ENCODE data around the gene RAP1B.
"Not testable (repeated sequence)": the region's sequence is repeated elsewhere in the genome, so short reads cannot be mapped to it uniquely, and the experiment has no call there.

Gene RAP1B

DNA sequence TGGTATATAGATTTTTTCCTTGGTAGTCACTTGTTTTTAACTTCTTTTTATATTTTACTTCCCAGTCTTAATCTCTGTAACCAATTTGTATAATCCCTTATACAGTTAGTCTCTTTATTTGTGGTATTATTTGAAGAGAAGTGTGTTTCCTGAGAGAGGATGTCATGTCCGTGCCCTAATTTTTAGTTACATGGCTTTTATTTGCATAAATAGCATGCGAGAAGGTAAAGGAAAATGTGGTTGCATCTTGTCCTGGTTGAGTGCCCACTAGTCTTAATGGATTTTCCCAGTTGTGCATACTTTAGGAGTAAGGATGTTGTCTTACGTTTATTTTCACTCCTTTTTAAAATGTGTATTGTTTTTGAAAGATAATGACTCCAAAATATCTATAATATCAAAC is 27.5 kb downstream of the RAP1B start:
- no peak for DNase-seq

DNA sequence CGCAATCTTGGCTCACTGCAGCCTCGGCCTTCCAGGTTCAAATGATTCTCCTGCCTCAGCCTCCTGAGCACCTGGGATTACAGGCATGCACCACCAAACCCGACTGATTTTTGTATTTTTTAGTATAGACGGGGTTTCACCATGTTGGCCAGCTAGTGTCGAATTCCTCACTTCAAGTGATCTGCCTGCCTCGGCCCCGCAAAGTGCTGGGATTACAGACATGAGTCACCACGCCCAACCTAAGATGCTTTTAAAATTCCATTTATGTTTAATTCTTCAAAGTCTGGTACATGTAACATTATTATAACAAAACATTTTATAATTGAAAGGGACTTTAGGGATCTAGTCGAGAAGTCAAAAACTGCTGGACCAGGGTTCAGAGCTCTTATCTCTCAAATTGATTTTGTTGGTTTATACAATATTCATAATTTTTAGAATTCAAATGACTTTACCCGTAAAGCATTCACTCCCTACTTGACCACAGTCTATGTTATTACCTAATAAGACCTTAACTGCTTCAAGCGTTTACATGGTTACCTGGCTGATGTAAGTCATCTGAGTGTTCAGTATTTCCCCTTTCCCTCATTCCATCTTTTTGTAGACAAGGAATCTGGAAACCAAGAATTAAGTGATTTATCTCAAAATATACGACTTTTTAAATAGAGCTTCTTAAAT is 28.2 kb downstream of the RAP1B start:
- no peak for DNase-seq

DNA sequence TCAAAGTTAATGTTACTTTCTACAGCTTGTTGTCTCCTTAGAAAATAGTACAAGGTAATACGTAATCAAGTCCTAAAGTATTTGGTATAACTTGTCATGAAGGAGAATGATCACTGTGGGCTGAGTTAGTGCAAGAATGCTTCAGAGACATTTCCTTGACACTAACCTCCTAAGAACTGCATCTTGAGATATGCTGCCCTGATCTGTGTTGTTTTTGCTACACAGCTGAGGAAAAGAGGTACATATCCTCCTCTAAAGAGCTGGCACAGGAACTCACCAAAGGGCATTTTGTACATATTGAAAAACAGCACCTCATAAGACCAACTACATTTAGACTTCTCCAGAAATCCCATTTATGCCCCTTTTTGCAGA is 28.7 kb downstream of the RAP1B start:
- no peak for DNase-seq

DNA sequence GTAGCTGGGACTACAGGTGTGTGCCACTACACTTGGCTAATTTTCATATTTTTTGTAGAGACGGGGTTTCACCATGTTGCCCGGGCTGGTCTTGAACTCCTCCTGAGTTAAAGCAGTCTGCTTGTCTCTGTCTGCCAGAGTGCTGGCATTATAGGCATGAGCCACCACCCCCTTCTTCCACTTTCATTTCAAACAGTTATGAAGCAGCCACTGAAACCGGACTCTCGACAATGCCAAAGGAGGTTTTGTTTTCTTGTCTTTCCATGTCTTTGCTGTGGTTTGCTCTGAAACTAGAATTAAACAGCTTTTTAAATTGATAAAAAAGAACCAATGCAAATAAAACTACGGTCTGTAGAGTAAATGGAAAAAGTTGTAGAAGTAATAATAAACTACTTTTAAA is 30.4 kb downstream of the RAP1B start:
- DNase-seq, result no peak

DNA sequence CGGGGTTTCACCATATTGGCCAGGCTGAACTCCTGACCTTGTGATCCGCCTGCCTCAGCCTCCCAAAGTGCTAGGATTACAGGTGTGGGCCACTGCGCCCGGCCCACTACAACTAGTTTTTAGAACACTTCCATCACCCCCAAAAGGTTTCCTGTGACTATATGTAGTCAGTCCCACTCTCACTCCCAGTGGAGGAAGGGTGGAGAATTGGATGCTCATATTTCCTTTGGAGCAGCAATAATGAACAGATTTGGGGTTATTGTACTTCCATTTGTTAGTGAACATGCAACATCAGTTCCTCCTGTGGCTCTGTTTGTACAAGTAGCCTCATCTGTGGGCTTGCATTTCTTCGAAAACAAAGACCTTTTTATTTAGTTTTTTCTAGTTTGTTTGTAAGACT is 35.8 kb downstream of the RAP1B start:
- no peak for DNase-seq

DNA sequence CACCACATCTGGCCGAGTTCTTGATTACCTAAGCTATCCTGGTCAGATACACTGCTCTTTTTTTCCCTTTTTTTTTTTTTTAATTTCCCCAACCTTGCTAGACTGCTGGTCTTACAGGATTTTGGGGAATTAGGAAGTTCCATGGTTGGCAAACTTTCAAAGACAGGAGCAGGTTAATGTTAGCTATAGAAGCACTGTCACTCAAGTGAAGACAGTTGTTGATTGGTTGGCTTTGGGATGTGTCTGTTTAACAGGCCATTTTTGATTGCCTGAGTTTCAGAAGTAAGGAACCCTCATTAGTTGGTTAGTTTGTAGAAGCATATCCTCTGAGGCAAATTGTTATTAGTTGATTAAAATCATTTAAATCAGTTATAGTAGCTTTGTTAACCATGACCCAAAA is 36.8 kb downstream of the RAP1B start:
- DNase-seq, result no peak

DNA sequence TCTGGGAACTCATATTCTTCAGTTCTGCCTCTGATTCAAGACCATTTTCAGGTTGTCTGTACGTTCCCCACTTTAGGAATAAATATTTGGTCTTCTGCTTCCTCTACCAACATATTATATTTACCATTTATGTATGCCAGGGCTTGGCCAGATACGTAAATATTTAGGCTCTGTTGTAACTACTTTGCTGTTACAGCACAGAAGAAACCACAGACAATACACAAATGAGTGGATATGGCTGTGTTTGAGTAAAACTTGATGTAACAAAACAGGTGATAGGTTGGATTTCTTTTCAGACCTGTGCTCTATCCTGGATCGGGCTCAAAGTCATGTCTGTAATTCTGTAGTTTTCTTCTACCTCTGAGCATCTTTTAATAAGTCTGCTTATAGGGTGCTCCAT is 37.5 kb downstream of the RAP1B start:
- DNase-seq, result no peak

DNA sequence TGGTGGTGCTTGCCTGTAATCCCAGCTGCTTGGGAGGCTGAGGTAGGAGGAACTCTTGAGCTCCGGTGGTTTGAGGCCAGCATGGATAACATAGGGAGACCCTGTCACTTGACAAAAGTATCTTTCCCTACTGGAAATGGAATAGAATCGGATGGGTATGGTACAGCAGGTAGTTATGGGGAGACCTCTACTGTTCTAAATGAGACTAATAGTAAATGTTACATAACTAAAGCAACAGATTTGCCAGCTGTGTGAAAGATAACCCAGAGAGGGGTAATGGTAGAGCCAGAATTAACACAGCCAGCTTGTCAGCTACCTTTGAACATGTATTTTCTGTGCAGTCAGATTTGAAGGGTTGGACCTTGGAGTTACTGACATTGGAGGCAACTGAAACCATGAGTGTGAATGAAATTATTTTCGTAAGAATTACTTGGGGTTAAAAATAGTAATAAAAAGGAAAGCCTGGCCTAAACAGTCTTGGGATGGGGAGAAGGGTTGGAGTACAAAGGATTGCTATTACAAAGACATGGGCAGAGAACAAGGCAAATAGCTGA is 54.4 kb downstream of the RAP1B start:
- no peak for DNase-seq

DNA sequence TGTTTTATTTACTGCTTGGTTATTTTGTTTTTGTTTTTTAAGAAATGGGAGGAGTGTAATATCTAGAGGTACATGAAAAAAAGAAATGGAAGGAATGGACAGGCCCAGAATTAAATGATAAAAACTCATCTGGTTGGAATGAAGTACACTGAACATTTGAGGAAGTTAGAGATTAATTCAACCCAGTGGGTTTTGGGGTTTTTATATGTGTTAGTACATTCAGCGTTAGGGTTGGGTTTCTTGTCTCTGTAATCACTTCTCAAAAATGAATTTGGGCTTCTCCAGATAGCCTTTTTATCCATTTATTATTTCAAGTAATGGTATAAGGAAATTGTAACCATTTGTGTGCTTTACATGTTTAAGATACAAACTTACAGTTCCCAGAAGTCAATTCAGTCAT is 56.6 kb downstream of the RAP1B start:
- DNase-seq, result no peak

DNA sequence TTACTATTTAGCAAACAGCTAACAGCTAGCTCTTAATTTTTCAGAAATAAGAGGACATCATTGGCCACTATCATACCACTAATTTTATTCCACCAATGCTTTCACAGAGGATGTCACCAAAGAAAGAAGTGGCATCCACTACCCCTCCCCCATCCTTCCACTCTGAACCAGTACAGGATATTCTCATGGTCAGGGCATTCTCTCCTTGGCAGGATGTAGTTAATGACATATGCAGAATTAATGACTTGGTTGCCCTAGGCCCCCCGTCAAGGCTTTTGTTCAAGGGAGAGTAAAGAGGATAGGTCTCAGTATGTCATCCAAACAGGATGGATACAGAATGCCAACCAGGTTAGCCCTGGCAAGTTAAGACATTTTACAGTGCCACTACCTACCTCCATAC is 57.2 kb downstream of the RAP1B start:
- no peak for DNase-seq

DNA sequence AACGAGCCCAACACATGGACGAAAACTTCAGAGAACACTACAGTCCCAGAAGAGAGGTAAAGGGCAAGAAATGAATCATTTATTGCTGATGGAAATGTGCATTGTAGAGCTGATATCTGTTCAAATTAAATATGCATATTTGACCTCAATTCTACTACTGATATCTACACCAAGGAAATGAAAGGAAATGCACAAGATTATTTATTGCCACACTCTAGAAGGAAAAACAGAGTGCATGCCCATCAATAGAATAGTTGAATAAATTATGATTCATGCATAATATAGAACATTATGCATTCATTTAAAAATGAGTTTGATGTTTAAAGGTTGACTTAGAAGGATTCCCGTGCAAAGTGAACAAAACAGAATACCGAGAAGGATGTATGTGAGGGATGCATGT is 60.5 kb downstream of the RAP1B start:
- DNase-seq, result no peak

DNA sequence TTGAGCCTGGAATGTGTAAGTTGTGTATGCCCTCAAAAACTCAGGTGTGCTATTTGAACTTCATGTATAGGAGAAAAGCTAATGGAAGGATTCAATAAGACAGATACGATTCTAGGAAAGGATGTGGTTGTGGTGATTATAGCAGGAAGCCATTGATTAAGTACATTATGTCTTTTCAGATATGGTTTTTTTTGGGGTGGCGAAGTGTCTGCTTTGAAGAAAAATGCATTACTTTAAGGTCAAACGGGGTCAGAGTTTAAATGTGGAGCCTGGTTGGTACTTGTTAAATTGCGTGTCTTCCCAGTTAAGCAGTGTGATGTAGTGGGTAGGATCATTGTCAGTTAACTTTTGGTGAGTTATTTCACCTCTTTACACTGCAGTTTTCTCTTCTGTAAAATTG is 63.1 kb downstream of the RAP1B start:
- no peak for DNase-seq

DNA sequence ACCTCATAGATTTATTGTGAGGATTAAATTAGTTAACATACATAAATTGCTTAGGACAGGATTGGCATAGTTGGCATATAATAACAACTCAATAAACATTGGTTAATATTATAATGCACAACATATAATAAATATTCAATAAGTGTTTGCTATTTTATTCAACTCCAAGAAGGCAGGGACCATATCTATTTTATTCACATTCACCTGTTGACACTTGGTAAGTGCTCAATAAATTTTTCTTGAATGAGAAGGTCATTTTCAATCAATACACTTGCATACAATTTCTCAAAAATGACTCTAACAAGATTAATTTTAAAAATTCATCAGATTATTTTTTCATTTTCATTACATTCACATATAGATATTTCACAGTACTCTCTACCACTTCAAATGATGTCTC is 63.7 kb downstream of the RAP1B start:
- DNase-seq, result no peak

DNA sequence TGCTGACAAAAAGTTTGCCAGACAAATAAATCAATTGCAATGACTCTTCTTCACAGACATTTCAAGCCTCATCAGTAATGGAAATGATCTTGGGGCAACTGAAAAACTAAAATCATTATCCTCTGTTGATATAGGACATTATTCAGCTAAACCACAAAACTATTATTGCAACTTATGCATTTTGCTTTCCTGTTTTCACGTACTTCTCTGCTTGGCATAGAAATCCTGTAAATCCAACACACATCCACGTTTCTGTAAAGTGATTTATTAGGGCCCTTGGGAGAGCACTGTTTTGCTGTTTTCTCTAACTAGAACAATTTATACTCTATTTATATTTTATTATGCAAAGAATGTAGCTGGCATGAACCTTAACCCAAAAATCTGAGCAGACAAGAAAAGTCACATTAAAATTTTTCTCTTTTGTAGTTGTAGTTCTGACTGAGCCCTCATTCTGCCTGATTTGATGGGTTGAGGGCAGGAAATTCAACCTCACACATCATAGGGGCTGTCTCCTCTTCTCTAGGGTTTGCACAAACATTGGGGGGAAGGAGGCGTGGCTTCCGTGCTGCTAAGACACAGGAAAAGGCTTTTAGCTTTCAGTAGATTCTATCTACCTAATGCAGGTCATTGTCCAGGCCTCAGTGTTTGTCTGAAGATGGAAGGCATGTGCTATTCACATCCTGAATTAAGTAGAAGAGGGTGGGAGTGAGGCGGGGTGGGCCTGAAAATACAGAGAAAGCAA is 64.6 kb downstream of the RAP1B start:
- no peak for DNase-seq

DNA sequence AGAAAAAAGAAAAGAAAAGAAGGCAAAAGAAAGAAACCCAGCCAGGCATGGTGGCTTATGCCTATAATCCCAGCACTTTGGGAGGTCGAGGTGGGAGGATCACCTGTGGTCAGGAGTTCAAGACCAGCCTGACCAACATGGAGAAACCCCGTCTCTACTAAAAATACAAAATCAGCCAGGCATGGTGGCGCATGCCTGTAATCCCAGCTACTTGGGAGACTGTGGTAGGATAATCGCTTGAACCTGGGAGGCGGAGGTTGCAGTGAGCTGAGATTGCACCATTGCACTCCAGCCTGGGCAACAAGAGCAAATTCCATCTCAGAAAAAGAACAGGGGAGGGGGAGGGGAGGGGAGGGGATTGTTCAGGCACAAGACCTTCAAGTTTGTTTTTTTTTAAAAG is 66.2 kb downstream of the RAP1B start:
- not testable (repeated sequence) for DNase-seq

DNA sequence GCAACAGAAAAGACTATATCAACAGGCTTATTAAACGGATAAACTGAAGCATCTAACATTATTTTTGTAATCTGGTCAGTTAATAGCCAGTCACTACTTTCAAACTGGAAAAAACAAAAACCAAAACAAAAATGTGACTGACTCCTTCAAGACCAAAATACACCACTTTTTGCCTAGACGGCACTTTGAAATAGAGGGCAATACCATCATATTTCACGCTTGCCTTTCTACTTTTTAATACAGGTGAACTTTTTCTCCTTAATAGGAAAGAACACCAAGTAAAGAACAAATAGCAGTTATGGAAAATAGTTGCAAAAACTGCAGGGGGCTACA is 75.5 kb downstream of the RAP1B start:
- DNase-seq, result no peak

DNA sequence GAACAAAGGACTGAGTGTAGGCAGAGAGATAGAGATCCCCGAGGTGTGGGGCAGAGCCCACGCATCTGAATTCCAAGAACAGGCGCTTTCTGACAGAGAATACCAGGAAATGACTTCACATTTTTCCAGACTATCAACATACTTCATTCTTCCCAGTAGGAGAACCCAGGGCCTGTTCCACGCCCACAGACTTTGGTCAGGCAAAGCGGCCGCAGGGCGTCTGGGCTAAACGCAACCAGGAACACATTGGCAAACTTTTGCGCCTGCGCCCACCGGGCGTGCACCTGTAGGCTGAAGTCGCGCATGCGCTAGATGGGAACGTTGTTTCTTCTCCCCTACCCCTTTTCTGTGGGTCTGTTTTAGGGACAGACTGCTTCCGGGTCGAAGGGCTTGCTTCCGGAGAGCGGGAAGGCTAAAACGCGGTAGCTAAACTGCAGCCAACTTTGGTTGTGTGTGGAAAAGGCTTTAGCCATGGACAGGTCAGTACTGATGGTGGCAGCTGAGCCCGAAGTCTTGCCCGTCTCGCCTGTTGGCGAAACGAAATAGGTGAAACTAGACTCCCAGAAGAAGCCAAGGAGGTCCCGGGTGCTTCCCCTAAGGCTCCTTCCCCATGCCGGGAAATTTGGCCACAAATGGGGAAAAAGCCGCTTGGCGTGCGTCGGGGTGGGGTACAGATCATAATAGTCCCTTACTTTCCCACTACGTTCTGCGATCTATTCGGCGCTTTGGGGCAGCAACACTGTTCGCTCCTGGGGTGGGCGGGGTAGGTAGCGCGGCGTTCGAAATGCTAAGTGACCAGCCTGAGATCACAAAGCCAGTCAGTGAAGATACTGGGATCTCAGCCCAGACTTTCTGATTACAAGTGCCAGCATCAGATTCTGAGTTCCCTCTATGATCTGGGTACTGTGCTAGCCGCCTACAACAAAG is 76.2 kb downstream of the RAP1B start, which contains the start of gene NUP107:
NUP107 (plus strand) TSS at position 384 of the 927 bp plus-strand sequence; CDS start at position 472, 88 bp downstream.
- peak; percentile 84 for DNase-seq

DNA sequence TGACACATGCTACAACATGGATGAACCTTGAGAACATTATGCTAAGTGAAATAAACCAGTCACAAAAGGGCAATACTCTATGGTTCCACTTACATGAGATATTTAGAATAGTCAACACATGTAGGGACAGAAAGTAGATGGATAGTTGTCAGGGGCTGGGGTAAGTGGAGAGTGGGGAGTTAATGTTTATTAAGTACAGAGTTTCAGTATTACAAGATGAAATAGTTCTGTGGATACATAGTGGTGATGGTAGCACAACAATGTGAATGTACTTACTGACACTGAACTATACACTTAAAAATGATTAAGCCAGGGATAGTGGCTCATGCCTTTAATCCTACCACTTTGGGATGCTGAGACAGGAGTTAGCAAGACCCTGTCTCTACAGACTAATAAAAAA is 84.8 kb downstream of the RAP1B start:
- DNase-seq, result no peak

DNA sequence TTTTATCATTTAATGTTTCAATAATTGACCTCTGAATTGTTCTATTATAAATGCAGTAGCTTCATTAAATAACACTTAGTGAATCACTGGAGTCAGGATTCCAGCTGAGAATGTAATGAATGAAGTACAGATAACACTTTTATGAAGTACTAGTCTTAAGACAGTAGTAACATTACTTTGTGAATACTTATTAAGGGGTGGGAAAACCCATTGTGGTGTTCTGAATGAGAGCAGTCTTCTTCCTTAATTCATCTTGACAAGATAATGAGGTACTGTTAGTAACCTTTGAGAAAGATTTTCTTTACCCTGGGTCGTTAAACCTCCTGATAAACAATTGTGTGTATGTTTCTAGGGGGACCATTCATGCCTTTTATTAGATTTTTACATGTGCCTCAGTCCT is 88.8 kb downstream of the RAP1B start:
- DNase-seq, result no peak
